Lower leg skin (tissue), 3 donors: Measurements from ENCODE around the gene TNPO3.

Experiments used
- POLR2A ChIP-seq, 2 donors: fragments of 450-650 bp; IDR thresholded peaks; one replicate each; pipeline ENCODE4 v1.6.1; 2016 to 2017; ENCODE audit warnings: antibody characterized with exemption in 2 of 2, mild to moderate bottlenecking in 1 of 2, moderate library complexity in 1 of 2
- TF ChIP-seq, protein P1 (sequence below), 3 donors: fragments of 450-650 bp; IDR thresholded peaks; one replicate each; pipeline ENCODE4 v1.5.1; 2016; ENCODE audit warnings: antibody characterized with exemption in 3 of 3, mild to moderate bottlenecking in 3 of 3, moderate library complexity in 2 of 3

DNA sequence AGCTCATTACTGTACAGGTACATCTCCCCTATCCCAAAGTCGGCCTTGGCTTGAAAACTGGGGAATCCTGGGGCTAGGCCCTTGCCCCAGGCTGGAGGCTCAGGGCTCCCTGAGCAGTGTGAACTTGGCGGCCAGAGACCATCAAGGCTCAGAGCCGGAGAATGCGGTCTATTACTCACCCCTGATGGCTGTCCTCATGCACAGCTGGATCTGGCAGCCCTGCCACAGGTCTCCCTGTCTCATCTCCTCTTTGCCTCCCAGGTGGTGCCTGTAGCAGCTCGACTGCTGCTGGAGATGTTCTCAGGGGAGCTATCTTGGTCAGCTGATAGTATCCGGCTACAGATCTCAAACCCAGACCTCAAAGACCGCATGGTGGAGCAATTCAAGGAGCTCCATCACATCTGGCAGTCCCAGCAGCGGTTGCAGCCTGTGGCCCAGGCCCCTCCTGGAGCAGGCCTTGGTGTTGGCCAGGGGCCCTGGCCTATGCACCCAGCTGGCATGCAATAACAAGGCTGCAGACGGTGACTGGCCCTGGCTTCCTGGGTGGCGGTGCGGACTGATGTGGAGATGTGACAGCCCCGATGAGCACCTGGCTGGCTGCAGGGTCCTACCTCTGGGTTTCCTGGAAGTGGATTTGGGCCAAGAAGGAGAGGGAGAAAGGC is 106.5 kb downstream of the TNPO3 start:
- TF ChIP-seq, protein P1, sequence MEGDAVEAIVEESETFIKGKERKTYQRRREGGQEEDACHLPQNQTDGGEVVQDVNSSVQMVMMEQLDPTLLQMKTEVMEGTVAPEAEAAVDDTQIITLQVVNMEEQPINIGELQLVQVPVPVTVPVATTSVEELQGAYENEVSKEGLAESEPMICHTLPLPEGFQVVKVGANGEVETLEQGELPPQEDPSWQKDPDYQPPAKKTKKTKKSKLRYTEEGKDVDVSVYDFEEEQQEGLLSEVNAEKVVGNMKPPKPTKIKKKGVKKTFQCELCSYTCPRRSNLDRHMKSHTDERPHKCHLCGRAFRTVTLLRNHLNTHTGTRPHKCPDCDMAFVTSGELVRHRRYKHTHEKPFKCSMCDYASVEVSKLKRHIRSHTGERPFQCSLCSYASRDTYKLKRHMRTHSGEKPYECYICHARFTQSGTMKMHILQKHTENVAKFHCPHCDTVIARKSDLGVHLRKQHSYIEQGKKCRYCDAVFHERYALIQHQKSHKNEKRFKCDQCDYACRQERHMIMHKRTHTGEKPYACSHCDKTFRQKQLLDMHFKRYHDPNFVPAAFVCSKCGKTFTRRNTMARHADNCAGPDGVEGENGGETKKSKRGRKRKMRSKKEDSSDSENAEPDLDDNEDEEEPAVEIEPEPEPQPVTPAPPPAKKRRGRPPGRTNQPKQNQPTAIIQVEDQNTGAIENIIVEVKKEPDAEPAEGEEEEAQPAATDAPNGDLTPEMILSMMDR (IDR thresholded peaks at IDR 0.05), result no peak
- TF ChIP-seq POLR2A (IDR thresholded peaks at IDR 0.05), result no peak
